ENCODE data around the gene FRMD4A. TPM values are rescaled to one million over a fixed set of nuclear protein-coding genes. Genes with fewer than 3 reads are reported as not detected.
"Not testable (repeated sequence)": the region's sequence is repeated elsewhere in the genome, so short reads cannot be mapped to it uniquely, and the experiment has no call there.

The FRMD4A gene
- total RNA-seq, 1 donor from 2014 or later, result 28.2 TPM

DNA sequence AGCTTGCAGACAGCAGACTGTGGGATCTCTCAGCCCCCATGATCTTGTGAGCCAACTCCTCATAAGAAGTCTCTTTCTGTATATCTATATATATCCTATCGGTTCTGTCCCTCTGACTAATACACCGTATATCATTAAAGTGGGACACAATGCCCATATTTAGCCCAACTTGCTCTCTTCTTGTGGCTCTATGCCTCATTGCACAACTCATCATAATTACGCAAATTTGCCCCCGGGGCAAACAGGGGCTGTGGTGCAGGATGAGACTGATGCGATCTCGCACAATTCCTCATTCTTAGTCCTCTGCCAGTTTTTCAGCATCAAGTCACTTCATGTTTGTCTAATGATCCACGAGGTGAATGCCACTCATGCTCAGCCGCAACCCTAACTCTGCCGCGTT is 560.8 kb downstream of the FRMD4A start:
- H3K36me3 ChIP-seq (ENCODE audit: control insufficient read depth, insufficient read depth, low read length), result no peaks in the 10 kb centered on the region
- no peak overlapping the region for H3K4me3 ChIP-seq (ENCODE audit: low read depth, low read length)
- TF ChIP-seq, protein P1, sequence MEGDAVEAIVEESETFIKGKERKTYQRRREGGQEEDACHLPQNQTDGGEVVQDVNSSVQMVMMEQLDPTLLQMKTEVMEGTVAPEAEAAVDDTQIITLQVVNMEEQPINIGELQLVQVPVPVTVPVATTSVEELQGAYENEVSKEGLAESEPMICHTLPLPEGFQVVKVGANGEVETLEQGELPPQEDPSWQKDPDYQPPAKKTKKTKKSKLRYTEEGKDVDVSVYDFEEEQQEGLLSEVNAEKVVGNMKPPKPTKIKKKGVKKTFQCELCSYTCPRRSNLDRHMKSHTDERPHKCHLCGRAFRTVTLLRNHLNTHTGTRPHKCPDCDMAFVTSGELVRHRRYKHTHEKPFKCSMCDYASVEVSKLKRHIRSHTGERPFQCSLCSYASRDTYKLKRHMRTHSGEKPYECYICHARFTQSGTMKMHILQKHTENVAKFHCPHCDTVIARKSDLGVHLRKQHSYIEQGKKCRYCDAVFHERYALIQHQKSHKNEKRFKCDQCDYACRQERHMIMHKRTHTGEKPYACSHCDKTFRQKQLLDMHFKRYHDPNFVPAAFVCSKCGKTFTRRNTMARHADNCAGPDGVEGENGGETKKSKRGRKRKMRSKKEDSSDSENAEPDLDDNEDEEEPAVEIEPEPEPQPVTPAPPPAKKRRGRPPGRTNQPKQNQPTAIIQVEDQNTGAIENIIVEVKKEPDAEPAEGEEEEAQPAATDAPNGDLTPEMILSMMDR (IDR thresholded peaks at IDR 0.05; ENCODE audit: insufficient read depth, low read length, poor library complexity, severe bottlenecking), result no peak
- peak; percentile 32 for DNase-seq (ENCODE audit: low read depth)
- H3K27me3 ChIP-seq (ENCODE audit: control insufficient read depth, insufficient read depth, low read length), result no peaks in the 10 kb centered on the region

DNA sequence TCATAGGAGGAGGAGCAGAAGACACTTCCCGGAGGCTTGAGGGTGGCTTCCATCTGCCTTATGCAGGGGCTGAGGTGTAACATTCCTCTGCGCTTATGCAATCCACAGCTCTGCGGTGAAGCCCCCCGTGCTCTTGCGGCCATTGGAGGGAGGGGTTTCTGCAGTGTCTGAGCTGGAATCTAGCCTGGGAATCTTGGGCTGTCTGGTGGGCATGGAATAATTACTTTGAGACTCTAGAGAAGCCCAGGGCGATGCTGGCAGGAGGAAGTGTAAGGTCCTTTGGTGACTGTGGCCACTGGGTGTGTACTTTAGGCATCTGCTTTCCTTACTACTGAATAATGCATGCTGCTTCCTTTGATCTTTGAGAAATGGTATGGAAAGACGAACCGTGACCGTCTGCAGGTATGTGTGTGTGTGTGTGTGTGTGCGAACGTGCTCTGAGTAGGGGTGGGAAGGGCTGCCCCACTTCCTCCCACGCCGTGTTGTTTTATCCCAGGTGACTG is 563.0 kb downstream of the FRMD4A start:
- TF ChIP-seq, protein P1 (IDR thresholded peaks at IDR 0.05; ENCODE audit: insufficient read depth, low read length, poor library complexity, severe bottlenecking), result no peak
- Histone ChIP-seq H3K4me3 (ENCODE audit: low read depth, low read length) (no peak overlapping the region), H3K27me3 (ENCODE audit: control insufficient read depth, insufficient read depth, low read length) (no peaks in the 10 kb centered on the region), H3K36me3 (ENCODE audit: control insufficient read depth, insufficient read depth, low read length) (no peaks in the 10 kb centered on the region)
- peak; percentile 42 for DNase-seq (ENCODE audit: low read depth)

DNA sequence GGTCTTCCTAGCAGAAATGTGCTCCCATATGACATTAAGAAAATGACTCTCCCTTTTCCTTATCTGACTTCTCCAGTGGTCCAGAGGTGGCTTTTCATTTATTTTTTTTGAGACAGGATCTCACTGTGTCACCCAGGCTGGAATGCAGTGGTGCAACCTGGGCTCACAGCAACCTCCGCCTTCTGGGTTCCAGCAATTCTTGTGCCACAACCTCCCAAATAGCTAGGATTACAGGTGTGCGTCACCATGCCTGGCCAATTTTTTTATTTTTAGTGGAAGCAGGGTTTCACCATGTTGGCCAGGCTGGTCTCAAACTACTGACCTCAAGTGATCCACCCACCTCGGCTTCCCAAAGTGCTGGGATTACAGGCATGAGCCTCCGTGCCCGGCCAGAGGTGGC is 563.6 kb downstream of the FRMD4A start:
- not testable (repeated sequence) for DNase-seq (ENCODE audit: low read depth); H3K27me3 ChIP-seq (ENCODE audit: control insufficient read depth, insufficient read depth, low read length); H3K4me3 ChIP-seq (ENCODE audit: low read depth, low read length); H3K36me3 ChIP-seq (ENCODE audit: control insufficient read depth, insufficient read depth, low read length)

DNA sequence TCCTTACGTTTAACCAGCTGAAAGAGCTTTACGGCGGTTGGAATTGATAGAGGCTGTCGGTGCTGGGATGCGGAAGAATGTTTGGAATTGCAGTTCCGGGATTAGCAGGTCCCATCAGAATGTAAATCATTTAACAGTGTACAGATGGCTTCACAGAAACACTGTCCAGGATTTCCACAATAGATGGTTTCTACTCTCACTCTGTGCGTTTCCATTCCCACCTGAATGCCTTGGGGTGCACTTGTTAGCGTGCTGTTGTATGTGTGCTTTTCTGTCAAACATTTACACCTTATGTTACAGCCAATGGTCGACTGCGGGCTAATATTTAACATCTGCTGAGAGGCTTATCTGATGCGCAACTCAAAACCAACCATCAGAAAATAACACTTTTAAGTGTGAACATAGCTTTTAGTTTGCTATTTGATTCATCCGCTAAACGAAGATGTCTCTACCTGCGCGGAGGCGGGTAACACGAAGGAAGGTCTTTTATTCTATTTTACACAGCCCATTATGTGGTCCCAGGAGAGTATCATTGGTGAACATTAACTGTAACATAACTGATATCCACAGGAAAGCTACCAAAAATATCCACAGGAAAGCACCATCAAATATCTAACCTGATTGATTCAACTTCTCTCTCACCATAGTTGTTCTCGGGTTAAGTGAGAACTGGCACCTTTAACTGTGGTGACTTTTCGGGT is 564.9 kb downstream of the FRMD4A start:
- TF ChIP-seq, protein P1 (IDR thresholded peaks at IDR 0.05; ENCODE audit: insufficient read depth, low read length, poor library complexity, severe bottlenecking), result no peak
- H3K27me3 ChIP-seq (ENCODE audit: control insufficient read depth, insufficient read depth, low read length), result no peaks in the 10 kb centered on the region
- H3K36me3 ChIP-seq (ENCODE audit: control insufficient read depth, insufficient read depth, low read length), result no peaks in the 10 kb centered on the region
- H3K4me3 ChIP-seq (ENCODE audit: low read depth, low read length), result no peak overlapping the region
- DNase-seq (ENCODE audit: low read depth), result peak; percentile 87

DNA sequence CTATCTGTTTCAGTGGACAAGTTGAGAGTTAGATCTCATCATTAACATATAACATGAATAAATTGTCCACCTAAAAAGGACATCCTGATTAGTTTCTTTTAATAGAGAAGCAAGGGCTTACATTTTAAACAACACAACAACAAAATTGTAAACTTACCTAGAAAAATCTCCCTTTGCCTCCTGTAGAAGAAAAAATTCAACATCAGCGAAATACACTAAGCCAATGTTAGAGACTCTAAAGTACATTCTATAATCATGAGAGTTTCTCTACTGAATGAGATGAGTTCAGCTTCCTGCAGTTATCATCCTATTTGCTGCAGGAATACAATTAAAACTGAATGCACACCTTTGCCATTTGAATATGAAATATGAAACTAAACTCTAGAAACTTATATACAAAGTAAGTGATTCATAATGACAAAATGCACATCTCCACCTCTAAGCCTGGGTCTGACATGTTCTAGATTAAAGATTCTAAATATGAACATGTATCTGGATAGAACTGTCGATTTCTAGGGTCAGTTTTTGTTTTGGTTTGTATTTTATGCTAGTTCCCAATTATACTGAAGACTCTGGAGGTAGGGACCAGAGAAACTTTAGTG is 569.1 kb downstream of the FRMD4A start:
- TF ChIP-seq, protein P1 (IDR thresholded peaks at IDR 0.05; ENCODE audit: insufficient read depth, low read length, poor library complexity, severe bottlenecking), result no peak
- DNase-seq (ENCODE audit: low read depth), result no peak
- H3K4me3 ChIP-seq (ENCODE audit: low read depth, low read length), result no peak overlapping the region
- H3K36me3 ChIP-seq (ENCODE audit: control insufficient read depth, insufficient read depth, low read length), result no peaks in the 10 kb centered on the region
- H3K27me3 ChIP-seq (ENCODE audit: control insufficient read depth, insufficient read depth, low read length), result no peaks in the 10 kb centered on the region

DNA sequence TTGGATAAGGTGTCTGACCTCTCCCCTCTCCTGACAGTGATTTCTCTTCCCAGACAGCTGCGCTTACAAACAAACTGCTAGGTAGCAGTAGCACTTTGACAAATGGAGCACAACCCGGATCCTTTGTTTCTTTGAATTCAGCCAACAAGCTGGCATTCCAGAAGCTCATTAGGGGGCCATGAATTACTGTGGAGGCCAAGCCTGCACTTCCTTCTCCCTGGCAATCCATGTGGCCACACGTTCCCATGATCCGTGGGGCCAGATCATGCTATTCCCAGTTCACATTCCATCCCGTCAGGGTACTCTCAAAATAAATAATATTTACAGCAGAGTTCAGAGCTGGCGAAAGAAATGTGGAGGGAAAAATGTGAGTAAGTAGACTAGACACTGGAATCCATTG is 571.6 kb downstream of the FRMD4A start:
- Histone ChIP-seq H3K36me3 (ENCODE audit: control insufficient read depth, insufficient read depth, low read length) (no peaks in the 10 kb centered on the region), H3K4me3 (ENCODE audit: low read depth, low read length) (no peak overlapping the region), H3K27me3 (ENCODE audit: control insufficient read depth, insufficient read depth, low read length) (no peaks in the 10 kb centered on the region)
- TF ChIP-seq, protein P1 (IDR thresholded peaks at IDR 0.05; ENCODE audit: insufficient read depth, low read length, poor library complexity, severe bottlenecking), result no peak
- no peak for DNase-seq (ENCODE audit: low read depth)
